ENCODE measurements around the gene BIRC7.

Gene BIRC7

GRCh38 chr20:63281742-63282665, 46.3 kb downstream of the BIRC7 start:
- no peak for TF ChIP-seq POU2F2 (IDR thresholded peaks at IDR 0.05; ENCODE audit: low read depth, low read length)
- FAIRE-seq (no peak), DNase-seq (ENCODE audit: insufficient read length, low spot score) (no peak)

GRCh38 chr20:63282946-63283345, 47.2 kb downstream of the BIRC7 start:
- DNase-seq (ENCODE audit: insufficient read length, low spot score) (no peak), FAIRE-seq (no peak)
- TF ChIP-seq POLR2A (IDR thresholded peaks at IDR 0.05; ENCODE audit: low read depth, low read length) = no peak

GRCh38 chr20:63283397-63284082, 47.8 kb downstream of the BIRC7 start:
- DNase-seq (ENCODE audit: insufficient read length, low spot score) = no peak
- FAIRE-seq = no peak
- TF ChIP-seq TAF1 (IDR thresholded peaks at IDR 0.05; ENCODE audit: low read depth, low read length) = no peak
- no peak for TF ChIP-seq PAX5 (IDR thresholded peaks at IDR 0.05; ENCODE audit: insufficient read depth, low read length, severe bottlenecking)
- no peak for TF ChIP-seq POLR2AphosphoS5 (IDR thresholded peaks at IDR 0.05; ENCODE audit: low read depth, low read length)
- TF ChIP-seq POLR2A (IDR thresholded peaks at IDR 0.05; ENCODE audit: low read depth, low read length) = no peak
- TF ChIP-seq SPI1 (IDR thresholded peaks at IDR 0.05; ENCODE audit: low read depth, low read length) = no peak
- no peak for TF ChIP-seq POU2F2 (IDR thresholded peaks at IDR 0.05; ENCODE audit: low read depth, low read length)

- no peak for DNase-seq (ENCODE audit: insufficient read length, low spot score)
- no peak for FAIRE-seq
- TF ChIP-seq POLR2AphosphoS5 (IDR thresholded peaks at IDR 0.05; ENCODE audit: low read depth, low read length) = no peak
- no peak for TF ChIP-seq TAF1 (IDR thresholded peaks at IDR 0.05; ENCODE audit: low read depth, low read length)
- TF ChIP-seq PAX5 (IDR thresholded peaks at IDR 0.05; ENCODE audit: insufficient read depth, low read length, severe bottlenecking) = no peak
Observed at GRCh38 chr20:63284083-63284440, 48.4 kb downstream of the BIRC7 start.

- no peak for FAIRE-seq
- TF ChIP-seq TAF1 (IDR thresholded peaks at IDR 0.05; ENCODE audit: low read depth, low read length) = no peak
- TF ChIP-seq SPI1 (IDR thresholded peaks at IDR 0.05; ENCODE audit: low read depth, low read length) = no peak
- TF ChIP-seq POLR2A (IDR thresholded peaks at IDR 0.05; ENCODE audit: low read depth, low read length) = no peak
- no peak for TF ChIP-seq POU2F2 (IDR thresholded peaks at IDR 0.05; ENCODE audit: low read depth, low read length)
- no peak for TF ChIP-seq PAX5 (IDR thresholded peaks at IDR 0.05; ENCODE audit: insufficient read depth, low read length, severe bottlenecking)
- TF ChIP-seq POLR2AphosphoS5 (IDR thresholded peaks at IDR 0.05; ENCODE audit: low read depth, low read length) = no peak
- no peak for DNase-seq (ENCODE audit: insufficient read length, low spot score)
Observed at GRCh38 chr20:63284544-63284949, 48.8 kb downstream of the BIRC7 start.

GRCh38 chr20:63284981-63285524, 49.3 kb downstream of the BIRC7 start:
- FAIRE-seq (no peak), DNase-seq (ENCODE audit: insufficient read length, low spot score) (no peak)
- TF ChIP-seq PAX5 (IDR thresholded peaks at IDR 0.05; ENCODE audit: insufficient read depth, low read length, severe bottlenecking) (no peak), SPI1 (IDR thresholded peaks at IDR 0.05; ENCODE audit: low read depth, low read length) (no peak), POLR2A (IDR thresholded peaks at IDR 0.05; ENCODE audit: low read depth, low read length) (no peak), POU2F2 (IDR thresholded peaks at IDR 0.05; ENCODE audit: low read depth, low read length) (no peak), TAF1 (IDR thresholded peaks at IDR 0.05; ENCODE audit: low read depth, low read length) (no peak), POLR2AphosphoS5 (IDR thresholded peaks at IDR 0.05; ENCODE audit: low read depth, low read length) (no peak)

- FAIRE-seq (no peak), DNase-seq (ENCODE audit: insufficient read length, low spot score) (no peak)
- no peak for TF ChIP-seq TAF1 (IDR thresholded peaks at IDR 0.05; ENCODE audit: low read depth, low read length)
- no peak for TF ChIP-seq POLR2AphosphoS5 (IDR thresholded peaks at IDR 0.05; ENCODE audit: low read depth, low read length)
- no peak for TF ChIP-seq SPI1 (IDR thresholded peaks at IDR 0.05; ENCODE audit: low read depth, low read length)
- no peak for TF ChIP-seq PAX5 (IDR thresholded peaks at IDR 0.05; ENCODE audit: insufficient read depth, low read length, severe bottlenecking)
- TF ChIP-seq POLR2A (IDR thresholded peaks at IDR 0.05; ENCODE audit: low read depth, low read length) = no peak
- no peak for TF ChIP-seq POU2F2 (IDR thresholded peaks at IDR 0.05; ENCODE audit: low read depth, low read length)
Observed at GRCh38 chr20:63285636-63286615, 50.2 kb downstream of the BIRC7 start.

GRCh38 chr20:63286781-63287696, 51.3 kb downstream of the BIRC7 start:
- FAIRE-seq = no peak
- no peak for TF ChIP-seq SPI1 (IDR thresholded peaks at IDR 0.05; ENCODE audit: low read depth, low read length)
- TF ChIP-seq POLR2AphosphoS5 (IDR thresholded peaks at IDR 0.05; ENCODE audit: low read depth, low read length) = no peak
- TF ChIP-seq TAF1 (IDR thresholded peaks at IDR 0.05; ENCODE audit: low read depth, low read length) = no peak
- TF ChIP-seq PAX5 (IDR thresholded peaks at IDR 0.05; ENCODE audit: insufficient read depth, low read length, severe bottlenecking) = no peak
- TF ChIP-seq POU2F2 (IDR thresholded peaks at IDR 0.05; ENCODE audit: low read depth, low read length) = no peak
- TF ChIP-seq POLR2A (IDR thresholded peaks at IDR 0.05; ENCODE audit: low read depth, low read length) = no peak
- no peak for DNase-seq (ENCODE audit: insufficient read length, low spot score)
